Stimulated activated CD8-positive, alpha-beta memory T cell treated with anti-CD3 and anti-CD28 coated beads, Interleukin-7, amount 100 ng/mL, for 4 hours (primary cell): ENCODE data around the gene MYOM1.

Experiments used
- DNase-seq, 2 donors: peaks; one replicate each; pipeline ENCODE4 v3.0.0-alpha.2; 2020; ENCODE audit warnings: low read depth in 2 of 2

Gene MYOM1

GRCh38 chr18:3186678-3187658, 32.8 kb downstream of the MYOM1 start:
- no peak for DNase-seq

GRCh38 chr18:3184275-3184963, 35.3 kb downstream of the MYOM1 start:
- DNase-seq: no peak

- no peak for DNase-seq
These were observed 36.6 kb downstream of the MYOM1 start for GRCh38 chr18:3183103-3183717.

- no peak for DNase-seq
These were observed 39.4 kb downstream of the MYOM1 start for GRCh38 chr18:3180325-3180724.

- DNase-seq: no peak
These were observed 40.2 kb downstream of the MYOM1 start for GRCh38 chr18:3179430-3180089.

- peak in 1 of 2 donors; percentile 11 for DNase-seq
These were observed 41.7 kb downstream of the MYOM1 start for GRCh38 chr18:3177902-3178687.

- no peak for DNase-seq
These were observed 44.5 kb downstream of the MYOM1 start for GRCh38 chr18:3175195-3175758.

GRCh38 chr18:3172097-3172496, 47.7 kb downstream of the MYOM1 start:
- no peak for DNase-seq

GRCh38 chr18:3171631-3172030, 48.1 kb downstream of the MYOM1 start:
- DNase-seq: no peak

- no peak for DNase-seq
These were observed 49.2 kb downstream of the MYOM1 start for GRCh38 chr18:3170441-3171161.

GRCh38 chr18:3164381-3164780, 55.4 kb downstream of the MYOM1 start:
- no peak for DNase-seq

GRCh38 chr18:3163968-3164367, 55.8 kb downstream of the MYOM1 start:
- no peak for DNase-seq

GRCh38 chr18:3162181-3162580, 57.6 kb downstream of the MYOM1 start:
- DNase-seq: no peak

GRCh38 chr18:3159830-3160229, 59.9 kb downstream of the MYOM1 start:
- no peak for DNase-seq

GRCh38 chr18:3157606-3158005, 62.2 kb downstream of the MYOM1 start:
- no peak for DNase-seq

GRCh38 chr18:3157086-3157485, 62.7 kb downstream of the MYOM1 start:
- no peak for DNase-seq

- DNase-seq: no peak
These were observed 63.5 kb downstream of the MYOM1 start for GRCh38 chr18:3156325-3156640.

GRCh38 chr18:3154214-3154613, 65.6 kb downstream of the MYOM1 start:
- DNase-seq: no peak

GRCh38 chr18:3153107-3153704, 66.6 kb downstream of the MYOM1 start:
- DNase-seq: no peak

- DNase-seq: no peak
These were observed 67.5 kb downstream of the MYOM1 start for GRCh38 chr18:3152294-3152693.
